ENCODE measurements around the gene CMAS. TPM values are rescaled to one million over a fixed set of nuclear protein-coding genes. Genes with fewer than 3 reads are reported as not detected.

Gene CMAS
- total RNA-seq, 1 experiment from 2014 or later = 69.0 TPM

DNA sequence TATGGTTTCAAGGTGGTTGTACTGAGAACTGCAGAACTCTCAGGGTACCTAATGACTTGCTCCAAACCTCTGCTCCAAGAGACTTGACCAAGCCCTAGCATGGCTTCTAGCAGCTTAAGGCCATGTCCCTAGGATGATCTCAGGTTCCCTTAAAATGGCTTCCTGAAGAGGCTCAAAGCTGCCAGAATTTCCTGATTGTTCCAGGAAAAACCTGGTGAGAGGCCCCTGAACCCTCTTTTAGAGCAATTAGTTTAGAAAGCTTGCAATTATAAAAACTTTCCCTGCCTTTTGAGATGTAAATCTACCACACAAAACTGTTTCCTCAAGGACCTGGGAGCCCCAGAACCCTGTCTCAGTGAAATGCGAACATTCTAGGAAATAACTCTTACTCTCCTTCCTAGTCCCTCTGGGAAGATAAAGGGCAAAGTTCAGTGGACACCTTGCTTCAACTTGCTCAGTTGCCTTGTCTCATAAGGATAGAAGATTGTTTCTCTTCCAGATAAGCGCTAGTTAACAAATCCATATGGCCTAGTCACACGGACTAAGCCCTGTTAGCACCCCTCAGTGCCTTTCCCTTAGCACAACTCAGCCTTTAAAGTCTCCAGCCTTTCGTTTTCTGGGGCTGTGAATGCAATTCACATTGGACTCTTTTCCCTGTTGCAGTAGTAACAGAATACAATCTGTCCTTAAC lies 2.5 kb downstream of the CMAS start:
- no peak for DNase-seq (ENCODE audit: low spot score)
- POLR2A ChIA-PET = no interaction called here
- peak; percentile 32 for ATAC-seq
- no peaks in the 10 kb centered on the region for H3K27me3 Mint-ChIP-seq (ENCODE audit: low read depth)
- TF ChIP-seq ETV6 (CRISPR knock-in tag; IDR thresholded peaks at IDR 0.05) = peak; percentile 94
- TF ChIP-seq, protein P1, sequence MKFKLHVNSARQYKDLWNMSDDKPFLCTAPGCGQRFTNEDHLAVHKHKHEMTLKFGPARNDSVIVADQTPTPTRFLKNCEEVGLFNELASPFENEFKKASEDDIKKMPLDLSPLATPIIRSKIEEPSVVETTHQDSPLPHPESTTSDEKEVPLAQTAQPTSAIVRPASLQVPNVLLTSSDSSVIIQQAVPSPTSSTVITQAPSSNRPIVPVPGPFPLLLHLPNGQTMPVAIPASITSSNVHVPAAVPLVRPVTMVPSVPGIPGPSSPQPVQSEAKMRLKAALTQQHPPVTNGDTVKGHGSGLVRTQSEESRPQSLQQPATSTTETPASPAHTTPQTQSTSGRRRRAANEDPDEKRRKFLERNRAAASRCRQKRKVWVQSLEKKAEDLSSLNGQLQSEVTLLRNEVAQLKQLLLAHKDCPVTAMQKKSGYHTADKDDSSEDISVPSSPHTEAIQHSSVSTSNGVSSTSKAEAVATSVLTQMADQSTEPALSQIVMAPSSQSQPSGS (CRISPR knock-in tag; IDR thresholded peaks at IDR 0.05; ENCODE audit: borderline replicate concordance, low read depth) = no peak
- H3K4me3 Mint-ChIP-seq = peak overlapping the region; percentile 94
- CTCF ChIA-PET = interaction anchor here (1.6 kb wide), 1 partner anchor 351 kb away, joined by 7 read pairs; no protein-coding TSS in a partner anchor
- peak overlapping the region; percentile 97 for H3K27ac Mint-ChIP-seq
- H3K36me3 Mint-ChIP-seq = peaks cover 8% of the 10 kb centered on the region
- no peaks in the 10 kb centered on the region for H3K9me3 Mint-ChIP-seq
- H3K4me1 Mint-ChIP-seq = peaks cover 49% of the 10 kb centered on the region

DNA sequence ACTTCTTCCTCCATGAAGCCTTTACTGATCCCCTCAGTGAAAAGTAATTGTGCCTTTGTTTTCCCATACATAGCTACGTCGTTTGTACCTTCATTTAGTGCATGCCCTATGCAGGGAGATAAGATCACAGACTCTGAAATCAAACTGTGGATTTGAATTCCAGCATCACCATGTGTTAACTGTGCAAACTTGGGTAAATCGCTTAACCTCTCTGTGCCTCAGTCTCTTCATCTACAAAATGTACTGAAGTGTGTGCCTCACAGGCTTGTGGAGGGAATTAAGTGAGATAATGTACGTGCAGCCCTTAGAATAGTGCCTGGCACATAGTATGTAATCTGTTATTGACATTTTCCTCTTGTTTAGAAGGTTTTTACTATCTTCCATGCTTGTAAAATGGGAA lies 4.1 kb downstream of the CMAS start:
- ChIA-PET CTCF (interaction anchor here (1.2 kb wide), 1 partner anchor 352 kb away, joined by 5 read pairs; no protein-coding TSS in a partner anchor), POLR2A (no interaction called here)
- H3K4me3 Mint-ChIP-seq = peak overlapping the region; percentile 11; the same call in 1 of the 2 replicates
- no peak for ATAC-seq
- peak overlapping the region; percentile 61; the same call in 1 of the 2 replicates for H3K27ac Mint-ChIP-seq
- H3K27me3 Mint-ChIP-seq (ENCODE audit: low read depth) = no peaks in the 10 kb centered on the region
- no peak for DNase-seq (ENCODE audit: low spot score)
- no peaks in the 10 kb centered on the region for H3K9me3 Mint-ChIP-seq
- H3K4me1 Mint-ChIP-seq = peaks cover 49% of the 10 kb centered on the region
- peaks cover 8% of the 10 kb centered on the region for H3K36me3 Mint-ChIP-seq
- TF ChIP-seq GABPB1 (CRISPR knock-in tag; IDR thresholded peaks at IDR 0.05) (no peak), KAT7 (CRISPR knock-in tag; IDR thresholded peaks at IDR 0.05; ENCODE audit: borderline replicate concordance) (no peak), CREM (CRISPR knock-in tag; IDR thresholded peaks at IDR 0.05) (no peak), ATF1 (CRISPR knock-in tag; IDR thresholded peaks at IDR 0.05) (no peak), ZNF138 (CRISPR knock-in tag; conservative IDR thresholded peaks at IDR 0.05) (no peak), ZNF423 (CRISPR knock-in tag; IDR thresholded peaks at IDR 0.05) (no peak)
- TF ChIP-seq, protein P2, sequence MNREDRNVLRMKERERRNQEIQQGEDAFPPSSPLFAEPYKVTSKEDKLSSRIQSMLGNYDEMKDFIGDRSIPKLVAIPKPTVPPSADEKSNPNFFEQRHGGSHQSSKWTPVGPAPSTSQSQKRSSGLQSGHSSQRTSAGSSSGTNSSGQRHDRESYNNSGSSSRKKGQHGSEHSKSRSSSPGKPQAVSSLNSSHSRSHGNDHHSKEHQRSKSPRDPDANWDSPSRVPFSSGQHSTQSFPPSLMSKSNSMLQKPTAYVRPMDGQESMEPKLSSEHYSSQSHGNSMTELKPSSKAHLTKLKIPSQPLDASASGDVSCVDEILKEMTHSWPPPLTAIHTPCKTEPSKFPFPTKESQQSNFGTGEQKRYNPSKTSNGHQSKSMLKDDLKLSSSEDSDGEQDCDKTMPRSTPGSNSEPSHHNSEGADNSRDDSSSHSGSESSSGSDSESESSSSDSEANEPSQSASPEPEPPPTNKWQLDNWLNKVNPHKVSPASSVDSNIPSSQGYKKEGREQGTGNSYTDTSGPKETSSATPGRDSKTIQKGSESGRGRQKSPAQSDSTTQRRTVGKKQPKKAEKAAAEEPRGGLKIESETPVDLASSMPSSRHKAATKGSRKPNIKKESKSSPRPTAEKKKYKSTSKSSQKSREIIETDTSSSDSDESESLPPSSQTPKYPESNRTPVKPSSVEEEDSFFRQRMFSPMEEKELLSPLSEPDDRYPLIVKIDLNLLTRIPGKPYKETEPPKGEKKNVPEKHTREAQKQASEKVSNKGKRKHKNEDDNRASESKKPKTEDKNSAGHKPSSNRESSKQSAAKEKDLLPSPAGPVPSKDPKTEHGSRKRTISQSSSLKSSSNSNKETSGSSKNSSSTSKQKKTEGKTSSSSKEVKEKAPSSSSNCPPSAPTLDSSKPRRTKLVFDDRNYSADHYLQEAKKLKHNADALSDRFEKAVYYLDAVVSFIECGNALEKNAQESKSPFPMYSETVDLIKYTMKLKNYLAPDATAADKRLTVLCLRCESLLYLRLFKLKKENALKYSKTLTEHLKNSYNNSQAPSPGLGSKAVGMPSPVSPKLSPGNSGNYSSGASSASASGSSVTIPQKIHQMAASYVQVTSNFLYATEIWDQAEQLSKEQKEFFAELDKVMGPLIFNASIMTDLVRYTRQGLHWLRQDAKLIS (CRISPR knock-in tag; IDR thresholded peaks at IDR 0.05; ENCODE audit: borderline replicate concordance) = no peak
- TF ChIP-seq, protein P3, sequence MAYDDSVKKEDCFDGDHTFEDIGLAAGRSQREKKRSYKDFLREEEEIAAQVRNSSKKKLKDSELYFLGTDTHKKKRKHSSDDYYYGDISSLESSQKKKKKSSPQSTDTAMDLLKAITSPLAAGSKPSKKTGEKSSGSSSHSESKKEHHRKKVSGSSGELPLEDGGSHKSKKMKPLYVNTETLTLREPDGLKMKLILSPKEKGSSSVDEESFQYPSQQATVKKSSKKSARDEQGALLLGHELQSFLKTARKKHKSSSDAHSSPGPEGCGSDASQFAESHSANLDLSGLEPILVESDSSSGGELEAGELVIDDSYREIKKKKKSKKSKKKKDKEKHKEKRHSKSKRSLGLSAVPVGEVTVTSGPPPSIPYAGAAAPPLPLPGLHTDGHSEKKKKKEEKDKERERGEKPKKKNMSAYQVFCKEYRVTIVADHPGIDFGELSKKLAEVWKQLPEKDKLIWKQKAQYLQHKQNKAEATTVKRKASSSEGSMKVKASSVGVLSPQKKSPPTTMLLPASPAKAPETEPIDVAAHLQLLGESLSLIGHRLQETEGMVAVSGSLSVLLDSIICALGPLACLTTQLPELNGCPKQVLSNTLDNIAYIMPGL (CRISPR knock-in tag; IDR thresholded peaks at IDR 0.05) = no peak
- TF ChIP-seq, protein P1 (CRISPR knock-in tag; IDR thresholded peaks at IDR 0.05; ENCODE audit: borderline replicate concordance, low read depth) = no peak
- TF ChIP-seq, protein P4, sequence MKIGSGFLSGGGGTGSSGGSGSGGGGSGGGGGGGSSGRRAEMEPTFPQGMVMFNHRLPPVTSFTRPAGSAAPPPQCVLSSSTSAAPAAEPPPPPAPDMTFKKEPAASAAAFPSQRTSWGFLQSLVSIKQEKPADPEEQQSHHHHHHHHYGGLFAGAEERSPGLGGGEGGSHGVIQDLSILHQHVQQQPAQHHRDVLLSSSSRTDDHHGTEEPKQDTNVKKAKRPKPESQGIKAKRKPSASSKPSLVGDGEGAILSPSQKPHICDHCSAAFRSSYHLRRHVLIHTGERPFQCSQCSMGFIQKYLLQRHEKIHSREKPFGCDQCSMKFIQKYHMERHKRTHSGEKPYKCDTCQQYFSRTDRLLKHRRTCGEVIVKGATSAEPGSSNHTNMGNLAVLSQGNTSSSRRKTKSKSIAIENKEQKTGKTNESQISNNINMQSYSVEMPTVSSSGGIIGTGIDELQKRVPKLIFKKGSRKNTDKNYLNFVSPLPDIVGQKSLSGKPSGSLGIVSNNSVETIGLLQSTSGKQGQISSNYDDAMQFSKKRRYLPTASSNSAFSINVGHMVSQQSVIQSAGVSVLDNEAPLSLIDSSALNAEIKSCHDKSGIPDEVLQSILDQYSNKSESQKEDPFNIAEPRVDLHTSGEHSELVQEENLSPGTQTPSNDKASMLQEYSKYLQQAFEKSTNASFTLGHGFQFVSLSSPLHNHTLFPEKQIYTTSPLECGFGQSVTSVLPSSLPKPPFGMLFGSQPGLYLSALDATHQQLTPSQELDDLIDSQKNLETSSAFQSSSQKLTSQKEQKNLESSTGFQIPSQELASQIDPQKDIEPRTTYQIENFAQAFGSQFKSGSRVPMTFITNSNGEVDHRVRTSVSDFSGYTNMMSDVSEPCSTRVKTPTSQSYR (CRISPR knock-in tag; IDR thresholded peaks at IDR 0.05) = no peak
- TF ChIP-seq, protein P5, sequence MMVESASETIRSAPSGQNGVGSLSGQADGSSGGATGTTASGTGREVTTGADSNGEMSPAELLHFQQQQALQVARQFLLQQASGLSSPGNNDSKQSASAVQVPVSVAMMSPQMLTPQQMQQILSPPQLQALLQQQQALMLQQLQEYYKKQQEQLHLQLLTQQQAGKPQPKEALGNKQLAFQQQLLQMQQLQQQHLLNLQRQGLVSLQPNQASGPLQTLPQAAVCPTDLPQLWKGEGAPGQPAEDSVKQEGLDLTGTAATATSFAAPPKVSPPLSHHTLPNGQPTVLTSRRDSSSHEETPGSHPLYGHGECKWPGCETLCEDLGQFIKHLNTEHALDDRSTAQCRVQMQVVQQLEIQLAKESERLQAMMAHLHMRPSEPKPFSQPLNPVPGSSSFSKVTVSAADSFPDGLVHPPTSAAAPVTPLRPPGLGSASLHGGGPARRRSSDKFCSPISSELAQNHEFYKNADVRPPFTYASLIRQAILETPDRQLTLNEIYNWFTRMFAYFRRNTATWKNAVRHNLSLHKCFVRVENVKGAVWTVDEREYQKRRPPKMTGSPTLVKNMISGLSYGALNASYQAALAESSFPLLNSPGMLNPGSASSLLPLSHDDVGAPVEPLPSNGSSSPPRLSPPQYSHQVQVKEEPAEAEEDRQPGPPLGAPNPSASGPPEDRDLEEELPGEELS (CRISPR knock-in tag; IDR thresholded peaks at IDR 0.05) = no peak
- TF ChIP-seq, protein P6, sequence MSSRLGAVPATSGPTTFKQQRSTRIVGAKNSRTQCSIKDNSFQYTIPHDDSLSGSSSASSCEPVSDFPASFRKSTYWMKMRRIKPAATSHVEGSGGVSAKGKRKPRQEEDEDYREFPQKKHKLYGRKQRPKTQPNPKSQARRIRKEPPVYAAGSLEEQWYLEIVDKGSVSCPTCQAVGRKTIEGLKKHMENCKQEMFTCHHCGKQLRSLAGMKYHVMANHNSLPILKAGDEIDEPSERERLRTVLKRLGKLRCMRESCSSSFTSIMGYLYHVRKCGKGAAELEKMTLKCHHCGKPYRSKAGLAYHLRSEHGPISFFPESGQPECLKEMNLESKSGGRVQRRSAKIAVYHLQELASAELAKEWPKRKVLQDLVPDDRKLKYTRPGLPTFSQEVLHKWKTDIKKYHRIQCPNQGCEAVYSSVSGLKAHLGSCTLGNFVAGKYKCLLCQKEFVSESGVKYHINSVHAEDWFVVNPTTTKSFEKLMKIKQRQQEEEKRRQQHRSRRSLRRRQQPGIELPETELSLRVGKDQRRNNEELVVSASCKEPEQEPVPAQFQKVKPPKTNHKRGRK (CRISPR knock-in tag; IDR thresholded peaks at IDR 0.05; ENCODE audit: borderline replicate concordance) = no peak

Data from WTC11 (cell line).